Measurements from ENCODE around the gene PATZ1. TPM values are rescaled to one million over a fixed set of nuclear protein-coding genes. Genes with fewer than 3 reads are reported as not detected.

PATZ1 gene
- total RNA-seq, 2 experiments from 2014 or later = 35.3 to 36.3 TPM

DNA sequence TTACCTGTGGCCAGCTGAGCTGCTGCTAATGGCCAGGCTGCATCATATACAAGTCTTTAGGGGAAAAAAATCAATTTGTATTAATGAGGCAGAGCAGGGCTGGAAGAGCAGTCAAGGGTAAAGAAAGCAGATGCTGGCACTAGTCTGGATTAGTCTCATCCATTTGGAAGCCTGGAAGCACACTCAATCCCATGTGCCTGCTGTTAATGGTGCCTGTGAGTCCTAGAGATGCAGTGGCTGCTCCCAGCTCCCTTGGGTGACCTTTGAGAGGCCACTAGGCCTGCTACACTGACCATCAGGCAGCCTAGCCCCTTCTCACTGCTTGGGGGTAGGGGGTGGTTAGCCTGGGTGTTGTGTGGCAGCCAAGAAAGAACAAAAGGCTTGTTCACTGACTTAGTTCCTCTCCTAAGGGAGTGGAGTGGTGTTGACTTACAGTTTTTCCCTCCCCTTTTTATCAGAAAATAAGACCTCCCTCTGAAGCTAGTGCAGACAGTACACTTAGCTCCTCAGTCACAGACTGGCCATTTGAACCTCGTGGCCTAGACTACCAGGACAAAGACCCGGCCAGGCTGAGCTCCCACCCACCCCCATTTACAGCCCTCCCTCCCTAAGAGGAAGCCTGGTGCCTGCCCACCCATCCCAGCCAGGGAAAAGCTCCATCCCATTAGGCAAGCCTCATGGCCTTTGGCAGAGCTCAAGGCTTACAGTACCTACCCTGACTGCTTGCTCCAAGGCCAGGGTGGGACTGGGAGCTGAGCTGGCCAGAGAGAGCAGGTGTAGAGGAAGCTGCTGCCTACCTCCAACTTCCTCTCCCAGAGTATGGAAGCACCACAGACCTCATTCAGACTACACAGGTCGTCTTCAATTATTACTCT, 61.6 kb downstream of the PATZ1 start:
- Mint-ChIP-seq H3K4me3 (no peak overlapping the region), H3K27ac (peak overlapping the region; percentile 99), H3K27me3 (no peaks in the 10 kb centered on the region), H3K4me1 (peaks cover 87% of the 10 kb centered on the region), H3K36me3 (peaks cover 42% of the 10 kb centered on the region), H3K9me3 (no peaks in the 10 kb centered on the region)
- no peak for DNase-seq

DNA sequence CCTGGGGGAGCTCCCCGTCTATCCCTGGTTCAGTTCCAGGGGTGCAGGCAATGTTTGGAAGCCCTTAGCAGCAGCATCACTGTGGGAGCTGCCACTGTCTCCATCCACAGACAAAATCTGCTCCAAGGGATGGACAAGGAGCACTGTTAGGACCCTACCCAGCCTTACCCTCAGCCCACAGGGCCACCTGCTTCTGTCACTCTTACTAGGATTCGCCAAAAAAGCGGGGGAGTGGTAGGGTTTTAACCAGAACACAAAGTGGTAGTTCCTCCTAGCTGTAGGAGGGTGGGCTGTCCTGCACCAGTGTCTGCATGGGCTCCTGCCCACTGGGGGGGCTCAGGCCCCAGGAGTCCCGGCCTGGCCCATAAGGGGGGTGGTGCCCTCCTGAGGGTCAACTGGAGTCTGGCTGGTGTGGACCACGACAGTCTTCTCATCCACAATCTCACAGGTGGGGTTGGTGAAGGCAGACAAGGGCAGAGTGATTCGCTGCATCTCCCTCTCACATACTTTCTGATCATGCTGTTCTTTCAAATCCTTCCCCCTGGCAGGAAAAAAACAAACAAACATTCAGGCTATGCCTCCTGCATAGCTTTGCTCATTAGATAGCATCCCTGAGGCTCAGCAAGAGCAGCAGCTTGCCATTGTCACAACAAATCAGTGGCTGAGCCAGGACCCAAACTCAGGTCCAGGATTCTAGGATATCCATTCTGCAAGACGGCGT, 63.2 kb downstream of the PATZ1 start:
- Mint-ChIP-seq H3K4me1 (peaks cover 88% of the 10 kb centered on the region), H3K36me3 (peaks cover 46% of the 10 kb centered on the region), H3K4me3 (no peak overlapping the region), H3K27ac (peak overlapping the region; percentile 99), H3K27me3 (no peaks in the 10 kb centered on the region), H3K9me3 (no peaks in the 10 kb centered on the region)
- no peak for DNase-seq

DNA sequence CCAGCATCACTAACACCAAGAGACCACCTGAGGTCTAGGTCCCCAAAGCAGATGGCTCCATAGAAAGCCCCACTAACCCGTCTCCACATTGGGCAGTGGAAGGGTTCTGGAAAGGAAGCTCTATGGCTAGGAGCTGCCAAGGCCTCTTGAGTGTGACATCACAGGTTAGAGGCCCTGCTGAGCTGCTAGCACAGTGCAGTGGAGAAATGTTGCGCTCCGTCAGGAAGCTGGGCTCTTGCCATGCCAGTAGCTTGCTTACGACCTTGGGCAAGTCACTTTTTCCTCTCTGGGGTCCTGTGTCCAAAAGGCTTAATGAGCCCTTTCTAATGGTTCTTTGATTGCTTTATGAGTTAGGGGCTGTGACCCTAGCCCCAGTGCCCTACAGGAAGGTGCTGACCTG, 64.4 kb downstream of the PATZ1 start:
- no peak for DNase-seq
- Mint-ChIP-seq H3K9me3 (no peaks in the 10 kb centered on the region), H3K36me3 (peaks cover 44% of the 10 kb centered on the region), H3K4me3 (no peak overlapping the region), H3K27me3 (no peaks in the 10 kb centered on the region), H3K4me1 (peaks cover 86% of the 10 kb centered on the region), H3K27ac (peak overlapping the region; percentile 83)

- Mint-ChIP-seq H3K36me3 (peaks cover 47% of the 10 kb centered on the region), H3K27ac (peak overlapping the region; percentile 82), H3K27me3 (no peaks in the 10 kb centered on the region), H3K9me3 (no peaks in the 10 kb centered on the region), H3K4me3 (no peak overlapping the region), H3K4me1 (peaks cover 78% of the 10 kb centered on the region)
- no peak for DNase-seq
These were observed 66.2 kb downstream of the PATZ1 start for GRCh38 chr22:31279821-31280505.

GRCh38 chr22:31279327-31279669, 66.8 kb downstream of the PATZ1 start:
- peaks cover 51% of the 10 kb centered on the region for H3K36me3 Mint-ChIP-seq
- no peak for DNase-seq
- H3K27ac Mint-ChIP-seq = peak overlapping the region; percentile 82
- no peaks in the 10 kb centered on the region for H3K9me3 Mint-ChIP-seq
- no peak overlapping the region for H3K4me3 Mint-ChIP-seq
- H3K27me3 Mint-ChIP-seq = no peaks in the 10 kb centered on the region
- H3K4me1 Mint-ChIP-seq = peaks cover 75% of the 10 kb centered on the region

- H3K27ac Mint-ChIP-seq = peak overlapping the region; percentile 82
- H3K27me3 Mint-ChIP-seq = no peaks in the 10 kb centered on the region
- H3K9me3 Mint-ChIP-seq = no peaks in the 10 kb centered on the region
- no peak overlapping the region for H3K4me3 Mint-ChIP-seq
- H3K36me3 Mint-ChIP-seq = peaks cover 56% of the 10 kb centered on the region
- peaks cover 72% of the 10 kb centered on the region for H3K4me1 Mint-ChIP-seq
- no peak for DNase-seq
These were observed 67.4 kb downstream of the PATZ1 start for GRCh38 chr22:31278626-31279326.

DNA sequence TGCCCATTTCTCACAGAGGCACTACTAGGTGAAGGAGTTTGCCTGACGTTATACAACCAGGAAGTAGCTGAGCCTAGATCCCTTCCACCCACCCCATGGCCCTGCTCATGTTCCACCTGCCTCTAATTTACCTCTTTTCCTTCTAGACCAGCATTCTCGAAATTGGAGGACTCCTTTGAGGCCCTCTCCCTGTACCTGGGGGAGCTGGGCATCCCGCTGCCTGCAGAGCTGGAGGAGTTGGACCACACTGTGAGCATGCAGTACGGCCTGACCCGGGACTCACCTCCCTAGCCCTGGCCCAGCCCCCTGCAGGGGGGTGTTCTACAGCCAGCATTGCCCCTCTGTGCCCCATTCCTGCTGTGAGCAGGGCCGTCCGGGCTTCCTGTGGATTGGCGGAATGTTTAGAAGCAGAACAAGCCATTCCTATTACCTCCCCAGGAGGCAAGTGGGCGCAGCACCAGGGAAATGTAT, 68.0 kb downstream of the PATZ1 start:
- Mint-ChIP-seq H3K36me3 (peaks cover 52% of the 10 kb centered on the region), H3K9me3 (no peaks in the 10 kb centered on the region), H3K4me3 (no peak overlapping the region), H3K27ac (peak overlapping the region; percentile 82), H3K4me1 (peaks cover 70% of the 10 kb centered on the region), H3K27me3 (no peaks in the 10 kb centered on the region)
- DNase-seq = no peak

GRCh38 chr22:31277741-31278140, 68.4 kb downstream of the PATZ1 start:
- H3K9me3 Mint-ChIP-seq = no peaks in the 10 kb centered on the region
- H3K27ac Mint-ChIP-seq = peak overlapping the region; percentile 82
- H3K4me3 Mint-ChIP-seq = no peak overlapping the region
- H3K4me1 Mint-ChIP-seq = peaks cover 67% of the 10 kb centered on the region
- no peaks in the 10 kb centered on the region for H3K27me3 Mint-ChIP-seq
- peaks cover 50% of the 10 kb centered on the region for H3K36me3 Mint-ChIP-seq
- no peak for DNase-seq

GRCh38 chr22:31276426-31277167, 69.5 kb downstream of the PATZ1 start:
- peak overlapping the region; percentile 69 for H3K27ac Mint-ChIP-seq
- peaks cover 49% of the 10 kb centered on the region for H3K36me3 Mint-ChIP-seq
- no peak overlapping the region for H3K4me3 Mint-ChIP-seq

More at GRCh38 chr22:31276426-31277167, 69.5 kb downstream of the PATZ1 start:
- DNase-seq = no peak
- Mint-ChIP-seq H3K9me3 (no peaks in the 10 kb centered on the region), H3K4me1 (peaks cover 64% of the 10 kb centered on the region), H3K27me3 (no peaks in the 10 kb centered on the region)

Other genes starting within 250 kb of the PATZ1 start
- gene SELENOM, start 238.8 kb downstream of the PATZ1 start, total RNA-seq = 1 to 10 TPM; 6.4 to 7.8 TPM
- gene INPP5J, start 223.4 kb downstream of the PATZ1 start, total RNA-seq = under 1 TPM; 0.23 to 0.44 TPM
- not detected for gene PLA2G3, start 205.8 kb downstream of the PATZ1 start, total RNA-seq
- gene RNF185, start 186.2 kb downstream of the PATZ1 start, total RNA-seq = 10 to 100 TPM; 20.5 to 21.3 TPM
- gene LIMK2, start 134.0 kb downstream of the PATZ1 start, total RNA-seq = 10 to 100 TPM; 28.9 to 30.1 TPM
- gene PIK3IP1, start 53.9 kb downstream of the PATZ1 start, total RNA-seq = 10 to 100 TPM; 10.7 to 11.3 TPM
- 100 to 1,000 TPM in 1 of 2 experiments, 10 to 100 TPM in 1; 95.8 to 103 TPM for gene DRG1, start 53.3 kb upstream of the PATZ1 start, total RNA-seq
- gene EIF4ENIF1, start 143.5 kb upstream of the PATZ1 start, total RNA-seq = 10 to 100 TPM; 31.3 to 38.8 TPM
- gene SFI1, start 150.2 kb upstream of the PATZ1 start, total RNA-seq = 100 to 1,000 TPM; 110 to 122 TPM